ENCODE results near the gene AGFG1.

AGFG1 gene

DNA sequence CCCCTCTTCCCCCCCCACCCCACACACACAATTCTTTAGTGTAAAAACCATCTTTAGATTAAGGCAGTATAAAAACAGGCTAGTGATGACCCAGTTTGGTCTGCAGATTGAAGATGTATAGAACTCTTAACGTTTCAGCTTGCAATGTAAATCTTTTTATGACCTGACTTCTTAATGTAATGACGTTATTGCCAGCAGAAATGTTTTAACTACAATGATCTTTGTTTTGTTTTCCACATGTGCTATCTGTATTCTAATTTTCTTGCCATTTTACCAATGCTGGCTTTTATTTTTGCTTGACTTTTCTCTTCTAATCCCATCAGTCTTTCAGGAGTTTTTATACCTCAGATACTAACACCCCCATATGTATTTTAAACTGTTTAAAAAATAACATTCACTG, 25.2 kb downstream of the AGFG1 start:
- H3K36me3 ChIP-seq (ENCODE audit: insufficient read depth) = no peaks in the 10 kb centered on the region
- no peak overlapping the region for H3K4me2 ChIP-seq
- no peak for TF ChIP-seq CTCF (conservative IDR thresholded peaks at IDR 0.05; ENCODE audit: low read depth, low read length)
- H3K27ac ChIP-seq = no peak overlapping the region
- no peaks in the 10 kb centered on the region for H3K27me3 ChIP-seq (ENCODE audit: insufficient read depth, low read depth)
- no peak overlapping the region for H2AFZ ChIP-seq (ENCODE audit: low read depth)
- H3K79me2 ChIP-seq (ENCODE audit: insufficient read depth, low read depth) = peaks cover 51% of the 10 kb centered on the region; the same call in 1 of the 2 replicates
- H4K20me1 ChIP-seq (ENCODE audit: insufficient read depth) = no peaks in the 10 kb centered on the region
- no peaks in the 10 kb centered on the region for H3K4me1 ChIP-seq (ENCODE audit: low read depth, poor library complexity, severe bottlenecking)
- no peak overlapping the region for H3K4me3 ChIP-seq (IDR thresholded peaks at IDR 0.05; ENCODE audit: insufficient read depth, low read depth, low read length)
- H3K9ac ChIP-seq = no peak overlapping the region

DNA sequence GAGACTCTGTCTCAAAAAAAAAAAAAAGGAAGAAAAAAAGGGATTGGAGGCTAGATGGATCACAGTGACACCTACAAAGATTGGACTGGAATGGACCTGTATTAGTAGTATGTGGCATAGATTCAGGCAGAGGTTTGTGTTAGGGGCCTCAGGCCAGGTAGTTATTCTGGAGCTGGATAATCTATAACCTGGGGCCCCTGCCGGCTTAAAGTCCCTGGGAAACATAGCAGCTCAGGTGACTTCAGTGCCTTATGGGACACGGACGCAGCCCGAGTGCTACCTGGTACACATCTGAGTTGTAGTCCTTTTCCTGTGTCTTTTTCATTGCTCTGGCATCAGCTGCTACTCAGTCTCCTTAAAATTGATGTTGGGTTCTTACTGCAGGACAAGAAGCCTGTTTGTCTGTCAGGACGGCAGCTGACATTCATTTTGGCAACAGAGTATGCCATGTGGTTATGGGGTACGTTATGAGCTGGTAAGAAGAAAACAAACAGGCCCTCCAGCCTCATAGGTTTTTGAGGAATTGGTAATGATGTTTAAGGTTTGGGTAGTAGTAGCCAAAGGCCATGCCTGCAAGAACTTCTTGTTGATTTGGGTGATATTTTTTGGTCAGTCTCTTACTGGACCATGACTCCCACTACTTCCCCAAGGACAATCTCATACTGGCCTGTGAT, 27.8 kb downstream of the AGFG1 start:
- Histone ChIP-seq H3K36me3 (ENCODE audit: insufficient read depth) (no peaks in the 10 kb centered on the region), H3K4me1 (ENCODE audit: low read depth, poor library complexity, severe bottlenecking) (peaks cover 22% of the 10 kb centered on the region), H3K4me3 (IDR thresholded peaks at IDR 0.05; ENCODE audit: insufficient read depth, low read depth, low read length) (no peak overlapping the region), H3K79me2 (ENCODE audit: insufficient read depth, low read depth) (peaks cover 69% of the 10 kb centered on the region), H4K20me1 (ENCODE audit: insufficient read depth) (0 out of 2 replicates have a peak, but pooled peaks cover 6% of the 10 kb centered on the region), H3K27ac (no peak overlapping the region), H3K4me2 (no peak overlapping the region), H3K9ac (no peak overlapping the region), H2AFZ (ENCODE audit: low read depth) (no peak overlapping the region), H3K27me3 (ENCODE audit: insufficient read depth, low read depth) (no peaks in the 10 kb centered on the region)
- no peak for TF ChIP-seq CTCF (conservative IDR thresholded peaks at IDR 0.05; ENCODE audit: low read depth, low read length)

DNA sequence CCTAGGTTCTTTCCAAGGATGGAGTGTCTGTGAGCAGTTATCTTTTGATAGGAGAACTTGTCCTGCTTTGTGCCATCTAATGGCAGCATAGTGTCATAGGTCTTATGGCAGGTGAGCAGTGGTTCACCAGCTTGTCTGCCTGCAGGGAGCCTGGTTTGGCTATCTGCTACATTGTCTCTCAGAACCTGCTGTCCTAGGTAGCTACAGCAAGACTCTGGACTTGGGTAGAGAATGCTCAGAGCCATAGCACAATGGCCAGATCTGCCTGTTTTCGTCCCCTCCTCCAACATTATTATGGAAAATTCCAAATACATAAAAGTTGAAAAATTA, 28.3 kb downstream of the AGFG1 start:
- Histone ChIP-seq H3K9ac (no peak overlapping the region), H2AFZ (ENCODE audit: low read depth) (no peak overlapping the region), H3K4me3 (IDR thresholded peaks at IDR 0.05; ENCODE audit: insufficient read depth, low read depth, low read length) (no peak overlapping the region), H3K4me1 (ENCODE audit: low read depth, poor library complexity, severe bottlenecking) (peaks cover 27% of the 10 kb centered on the region), H3K27me3 (ENCODE audit: insufficient read depth, low read depth) (no peaks in the 10 kb centered on the region), H3K27ac (no peak overlapping the region), H3K36me3 (ENCODE audit: insufficient read depth) (no peaks in the 10 kb centered on the region), H3K4me2 (no peak overlapping the region), H4K20me1 (ENCODE audit: insufficient read depth) (0 out of 2 replicates have a peak, but pooled peaks cover 8% of the 10 kb centered on the region), H3K79me2 (ENCODE audit: insufficient read depth, low read depth) (peaks cover 69% of the 10 kb centered on the region)
- TF ChIP-seq CTCF (conservative IDR thresholded peaks at IDR 0.05; ENCODE audit: low read depth, low read length) = no peak

GRCh38 chr2:227503433-227504406, 31.8 kb downstream of the AGFG1 start:
- no peaks in the 10 kb centered on the region for H3K36me3 ChIP-seq (ENCODE audit: insufficient read depth)
- H3K79me2 ChIP-seq (ENCODE audit: insufficient read depth, low read depth) = peaks cover 80% of the 10 kb centered on the region
- H3K4me3 ChIP-seq (IDR thresholded peaks at IDR 0.05; ENCODE audit: insufficient read depth, low read depth, low read length) = no peak overlapping the region
- no peak overlapping the region for H3K27ac ChIP-seq
- TF ChIP-seq CTCF (conservative IDR thresholded peaks at IDR 0.05; ENCODE audit: low read depth, low read length) = no peak
- H3K4me2 ChIP-seq = no peak overlapping the region; the same call in 1 of the 2 replicates
- peaks cover 50% of the 10 kb centered on the region for H3K4me1 ChIP-seq (ENCODE audit: low read depth, poor library complexity, severe bottlenecking)
- H3K9ac ChIP-seq = no peak overlapping the region
- no peak overlapping the region for H2AFZ ChIP-seq (ENCODE audit: low read depth)
- no peaks in the 10 kb centered on the region for H3K27me3 ChIP-seq (ENCODE audit: insufficient read depth, low read depth)
- peaks cover 28% of the 10 kb centered on the region for H4K20me1 ChIP-seq (ENCODE audit: insufficient read depth)
